Memory B cell (primary cell): ENCODE data around the gene HEMK1.

Experiments
- ATAC-seq: fragments of 150-1000 bp; cut with Tn5 transposase; 2 replicates; pipeline ENCODE4 v1.10.0; 2021; ENCODE audit warnings: low read depth, mild to moderate bottlenecking, moderate library complexity
- DNase-seq, 2 donors: peaks; one replicate each; pipeline ENCODE4 v3.0.0; 2022; ENCODE audit warnings: low spot score in 2 of 2
- H3K27ac Mint-ChIP-seq: one replicate; pipeline ENCODE4 v1.8.0; 2022; ENCODE audit warnings: mild to moderate bottlenecking, moderate library complexity, mixed read lengths
- H3K27me3 Mint-ChIP-seq: one replicate; pipeline ENCODE4 v1.8.0; 2022; ENCODE audit warnings: mixed read lengths
- H3K36me3 Mint-ChIP-seq: one replicate; pipeline ENCODE4 v1.8.0; 2022; ENCODE audit warnings: mild to moderate bottlenecking, mixed read lengths
- H3K4me1 Mint-ChIP-seq: one replicate; pipeline ENCODE4 v1.8.0; 2022; ENCODE audit warnings: mixed read lengths
- H3K4me3 Mint-ChIP-seq: one replicate; pipeline ENCODE4 v1.8.0; 2022; ENCODE audit warnings: mild to moderate bottlenecking, moderate library complexity, mixed read lengths
- H3K9me3 Mint-ChIP-seq: one replicate; pipeline ENCODE4 v1.8.0; 2022; ENCODE audit warnings: mixed read lengths

Gene HEMK1

DNA sequence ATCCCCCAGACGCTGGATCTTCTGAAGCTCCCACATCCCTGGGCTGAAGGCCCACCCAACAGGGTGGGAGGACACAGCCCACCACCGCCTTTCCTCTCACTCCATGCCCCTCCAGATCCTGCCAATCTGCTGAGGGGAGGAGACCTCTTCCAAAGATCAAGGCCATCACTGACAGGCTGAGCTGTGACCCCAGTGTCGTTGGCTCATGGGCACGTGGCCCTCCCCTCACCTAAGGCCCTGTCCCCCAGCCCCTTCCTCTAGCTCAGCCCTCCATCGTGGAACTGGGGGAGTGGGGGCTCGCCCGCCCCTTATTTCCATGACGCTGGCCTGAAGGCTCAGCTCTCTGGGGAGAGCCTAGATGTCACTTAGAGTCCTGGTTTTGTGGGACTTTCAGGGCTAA is 12.2 kb upstream of the HEMK1 start:
- Mint-ChIP-seq H3K27me3 (peaks cover 7% of the 10 kb centered on the region), H3K36me3 (peaks cover 2% of the 10 kb centered on the region), H3K4me3 (no peak overlapping the region), H3K9me3 (no peaks in the 10 kb centered on the region), H3K27ac (no peak overlapping the region), H3K4me1 (no peaks in the 10 kb centered on the region)
- DNase-seq, result no peak
- no peak for ATAC-seq

DNA sequence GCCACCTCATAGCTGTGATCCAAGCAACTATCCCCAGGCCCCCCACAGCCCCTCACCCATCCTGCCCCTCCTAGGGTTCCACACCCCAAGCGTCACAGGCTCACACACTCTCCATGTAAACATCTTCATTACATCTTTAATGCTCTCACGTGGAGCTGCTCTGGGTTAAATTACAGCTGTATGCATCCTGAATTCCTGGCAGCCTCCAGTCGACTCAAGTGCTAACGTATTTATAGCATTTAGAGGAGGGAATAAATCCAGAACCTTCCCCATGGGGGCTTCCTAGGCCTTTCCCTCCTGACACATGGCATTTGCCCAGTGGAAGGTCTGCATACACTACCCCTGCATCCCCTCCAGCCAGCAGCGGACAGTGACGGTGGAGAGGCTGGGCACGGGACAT is 11.4 kb upstream of the HEMK1 start:
- Mint-ChIP-seq H3K9me3 (no peaks in the 10 kb centered on the region), H3K4me1 (no peaks in the 10 kb centered on the region)
- no peak for ATAC-seq

DNA sequence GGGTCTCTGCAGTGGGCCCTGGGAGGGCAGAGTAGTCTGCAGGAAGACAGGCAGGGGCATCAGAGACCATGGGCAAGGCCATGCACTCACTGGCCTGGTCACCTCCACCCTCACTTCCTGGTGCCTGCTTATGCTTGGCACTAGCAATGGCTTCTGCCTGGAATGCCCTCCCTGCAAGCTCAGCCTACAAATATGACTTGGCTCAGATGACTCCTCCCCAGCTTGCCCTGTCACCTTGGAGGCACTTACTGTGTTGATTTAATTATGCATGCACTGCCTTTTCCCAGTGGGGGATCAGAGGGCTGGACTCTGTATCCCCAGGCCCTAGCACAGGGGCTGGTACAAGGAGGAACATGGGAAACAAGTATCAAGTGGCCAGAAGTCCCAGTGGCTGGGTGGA is 9.6 kb upstream of the HEMK1 start:
- DNase-seq (no peak), ATAC-seq (no peak)
- Mint-ChIP-seq H3K4me3 (no peak overlapping the region), H3K27ac (no peak overlapping the region), H3K27me3 (peaks cover 5% of the 10 kb centered on the region), H3K4me1 (no peaks in the 10 kb centered on the region), H3K9me3 (no peaks in the 10 kb centered on the region), H3K36me3 (peaks cover 2% of the 10 kb centered on the region)

More for the DNA sequence above, 11.4 kb upstream of the HEMK1 start:
- Mint-ChIP-seq H3K27me3 (peaks cover 7% of the 10 kb centered on the region), H3K27ac (no peak overlapping the region), H3K36me3 (peaks cover 2% of the 10 kb centered on the region), H3K4me3 (no peak overlapping the region)
- no peak for DNase-seq

DNA sequence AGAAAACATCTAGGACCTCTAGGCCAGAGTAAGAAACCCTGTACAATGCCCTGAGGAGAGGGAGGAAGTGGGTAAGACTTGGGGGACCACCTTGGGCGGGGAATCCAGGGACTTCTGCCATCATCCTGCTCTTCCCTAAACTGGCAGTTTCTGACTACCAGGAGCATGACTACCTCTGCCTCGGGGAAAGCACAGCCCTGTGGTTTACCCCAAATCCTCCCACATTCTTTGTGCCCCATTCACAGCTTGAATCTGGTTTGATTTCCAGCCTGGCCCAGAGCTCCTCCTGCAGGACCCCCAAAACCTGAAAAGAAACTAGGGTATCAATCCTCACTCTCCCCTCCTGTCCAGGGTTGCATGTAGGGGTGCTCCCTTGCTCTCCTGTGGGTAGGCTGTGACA is 6.5 kb upstream of the HEMK1 start:
- ATAC-seq (no peak), DNase-seq (no peak)
- Mint-ChIP-seq H3K27ac (no peak overlapping the region), H3K36me3 (peaks cover 2% of the 10 kb centered on the region), H3K4me1 (peaks cover 11% of the 10 kb centered on the region), H3K9me3 (no peaks in the 10 kb centered on the region), H3K4me3 (no peak overlapping the region), H3K27me3 (no peaks in the 10 kb centered on the region)

DNA sequence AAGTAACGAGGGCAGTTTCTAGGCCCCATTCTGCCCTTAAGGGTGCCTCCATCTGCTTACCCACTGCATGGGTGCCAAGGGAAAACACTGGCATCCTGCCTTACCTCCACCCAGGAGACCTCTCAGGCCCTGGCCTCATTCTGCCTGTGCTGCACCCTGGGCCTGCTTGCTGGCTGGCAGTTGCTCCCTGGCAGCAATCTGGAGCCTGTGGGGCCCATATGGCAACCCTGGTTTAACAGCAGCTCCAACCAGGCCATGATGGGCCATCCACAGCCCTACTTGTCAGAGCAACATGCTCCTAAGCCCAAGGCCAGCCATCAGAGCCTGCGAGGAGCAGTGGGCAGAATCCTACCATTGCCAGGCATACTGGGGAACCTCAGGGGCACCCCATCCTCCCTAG is 5.5 kb upstream of the HEMK1 start:
- Mint-ChIP-seq H3K9me3 (no peaks in the 10 kb centered on the region), H3K27me3 (no peaks in the 10 kb centered on the region), H3K4me3 (no peak overlapping the region), H3K27ac (no peak overlapping the region), H3K36me3 (no peaks in the 10 kb centered on the region), H3K4me1 (peaks cover 11% of the 10 kb centered on the region)
- ATAC-seq (no peak), DNase-seq (no peak)

DNA sequence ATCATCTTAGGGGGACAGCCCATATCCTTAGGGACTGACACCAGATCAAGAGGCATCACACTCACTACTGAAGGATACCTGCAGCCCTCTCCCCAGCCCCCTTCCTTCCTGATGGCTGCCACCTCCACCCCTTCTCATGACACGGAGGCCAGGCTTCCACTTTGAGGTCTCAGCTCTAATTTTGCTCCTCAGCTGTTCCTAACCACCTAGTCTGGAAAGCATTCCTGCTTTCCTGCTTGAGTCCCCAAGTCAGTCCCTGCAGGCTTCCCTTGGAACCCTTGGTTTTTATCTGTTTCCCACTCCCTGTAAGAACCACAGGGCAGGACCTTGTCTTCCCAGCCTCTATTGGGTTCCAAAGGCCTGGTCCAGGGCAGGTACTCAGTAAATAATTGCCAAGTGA is 5.0 kb upstream of the HEMK1 start:
- DNase-seq, result no peak
- ATAC-seq, result no peak
- Mint-ChIP-seq H3K36me3 (no peaks in the 10 kb centered on the region), H3K9me3 (no peaks in the 10 kb centered on the region), H3K27ac (no peak overlapping the region), H3K4me3 (no peak overlapping the region), H3K4me1 (peaks cover 11% of the 10 kb centered on the region), H3K27me3 (no peaks in the 10 kb centered on the region)

DNA sequence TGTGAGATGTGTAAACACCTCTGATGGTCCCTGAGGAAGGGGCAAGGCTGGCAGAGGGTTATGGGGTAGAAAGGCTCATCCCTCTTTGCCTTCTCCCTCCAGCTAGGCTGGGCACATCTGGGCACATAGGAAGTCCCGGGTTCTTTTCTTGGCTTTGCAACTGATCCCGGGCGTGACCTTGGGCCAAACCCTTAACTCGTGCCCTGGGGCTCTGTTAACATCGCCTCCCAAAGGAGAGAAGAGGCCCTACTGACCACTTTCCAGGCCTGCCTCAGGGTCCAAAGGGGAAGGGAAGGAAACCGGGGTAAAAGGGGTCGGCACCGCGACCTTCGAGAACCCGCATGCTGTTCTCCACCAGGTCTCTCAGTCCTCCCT is 2.3 kb upstream of the HEMK1 start:
- H3K27me3 Mint-ChIP-seq, result no peaks in the 10 kb centered on the region
- peak overlapping the region; percentile 50 for H3K27ac Mint-ChIP-seq
- no peaks in the 10 kb centered on the region for H3K9me3 Mint-ChIP-seq

DNA sequence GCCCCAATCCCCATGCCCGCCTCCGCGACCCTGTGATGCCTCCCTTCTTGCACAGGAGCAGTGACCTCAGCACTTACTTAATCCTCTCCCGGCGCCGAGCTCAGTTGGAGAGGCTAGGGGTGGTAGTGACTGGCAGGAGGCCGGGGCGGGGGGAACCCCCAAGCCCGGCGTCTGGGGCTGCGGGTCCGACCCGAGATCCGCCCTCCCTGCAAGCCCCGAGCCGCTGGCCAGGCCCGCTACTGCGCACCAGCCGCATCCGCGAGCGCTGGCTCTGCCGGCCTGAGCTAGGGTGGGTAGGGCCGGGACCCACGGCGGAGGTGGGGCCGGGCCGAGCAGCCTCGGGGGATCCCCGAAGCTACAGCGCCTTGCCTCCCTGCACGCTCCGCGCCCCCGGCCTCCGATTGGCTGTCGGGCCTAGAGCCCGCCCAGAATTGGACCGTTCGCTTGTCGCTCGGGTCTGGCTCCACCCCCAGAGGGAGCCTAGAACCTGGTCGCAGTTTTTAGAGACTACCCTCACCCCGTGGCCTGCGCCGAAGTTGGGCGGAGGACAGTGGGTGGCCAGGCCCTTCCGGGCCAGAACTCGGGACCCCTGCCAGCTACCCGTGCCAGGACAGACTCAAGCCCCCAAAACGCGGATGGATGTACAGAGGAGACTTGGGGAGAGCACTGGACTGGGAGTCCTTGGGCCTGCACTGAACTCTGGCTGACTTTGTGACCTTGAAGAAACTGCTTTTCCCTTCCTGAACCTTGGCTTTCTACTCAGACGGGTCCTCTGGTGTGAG is 1.7 kb upstream of the HEMK1 start, which contains the start of gene C3orf18:
Gene C3orf18, minus strand, starts transcription at position 362 of the 782 bp plus-strand sequence. CDS start 2,048 bp downstream, outside the sequence.
- peak; percentile 85 to 91 for DNase-seq
- H3K27ac Mint-ChIP-seq, result peak within 1 kb of the TSS; percentile 93
- peak within 1 kb of the TSS; percentile 93 for H3K4me3 Mint-ChIP-seq
- H3K36me3 Mint-ChIP-seq, result no peaks in the 10 kb centered on the region
- H3K9me3 Mint-ChIP-seq, result no peaks in the 10 kb centered on the region
- ATAC-seq, result peak; percentile 79
- H3K27me3 Mint-ChIP-seq, result no peaks in the 10 kb centered on the region
- peaks cover 24% of the 10 kb centered on the region for H3K4me1 Mint-ChIP-seq

More for the DNA sequence above, 2.3 kb upstream of the HEMK1 start:
- peaks cover 21% of the 10 kb centered on the region for H3K4me1 Mint-ChIP-seq
- H3K4me3 Mint-ChIP-seq, result peak overlapping the region; percentile 93
- no peak for ATAC-seq
- H3K36me3 Mint-ChIP-seq, result no peaks in the 10 kb centered on the region
- no peak for DNase-seq

DNA sequence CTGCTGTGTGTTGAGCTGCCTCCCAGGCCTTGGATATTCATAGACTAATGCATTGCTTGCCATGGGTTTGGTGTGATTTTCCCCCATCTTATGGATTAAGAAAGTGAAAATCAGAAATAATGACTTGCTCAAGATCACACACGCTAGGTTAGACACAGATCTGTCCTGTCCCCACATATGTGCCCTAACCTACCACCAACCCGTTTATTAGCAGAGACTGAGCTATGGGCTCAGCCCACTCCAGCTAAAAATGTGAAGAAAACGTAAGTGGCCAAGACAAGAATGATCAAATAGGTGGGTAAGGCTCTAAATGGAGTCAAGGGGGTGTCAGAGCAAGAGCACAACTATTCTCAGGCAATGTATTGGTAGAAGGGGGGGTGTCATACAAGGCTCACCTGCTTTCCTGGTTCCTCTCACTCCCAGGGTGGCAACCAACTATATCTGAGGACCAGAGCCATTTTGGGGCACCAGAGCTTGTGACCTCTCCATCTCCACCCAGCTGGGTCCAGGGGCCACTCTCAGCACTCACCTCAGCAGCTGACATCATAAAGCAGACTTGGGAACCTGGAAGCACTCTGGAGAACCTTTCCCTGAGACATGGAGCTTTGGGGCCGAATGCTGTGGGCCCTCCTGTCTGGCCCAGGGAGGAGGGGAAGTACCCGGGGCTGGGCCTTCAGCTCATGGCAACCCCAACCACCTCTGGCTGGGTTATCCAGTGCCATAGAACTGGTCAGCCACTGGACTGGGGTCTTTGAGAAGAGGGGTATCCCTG is 1.4 kb downstream of the HEMK1 start:
- Mint-ChIP-seq H3K27me3 (no peaks in the 10 kb centered on the region), H3K4me3 (peak overlapping the region; percentile 93), H3K27ac (peak overlapping the region; percentile 83), H3K4me1 (peaks cover 26% of the 10 kb centered on the region), H3K9me3 (no peaks in the 10 kb centered on the region), H3K36me3 (peaks cover 3% of the 10 kb centered on the region)
- DNase-seq, result no peak
- ATAC-seq, result no peak

DNA sequence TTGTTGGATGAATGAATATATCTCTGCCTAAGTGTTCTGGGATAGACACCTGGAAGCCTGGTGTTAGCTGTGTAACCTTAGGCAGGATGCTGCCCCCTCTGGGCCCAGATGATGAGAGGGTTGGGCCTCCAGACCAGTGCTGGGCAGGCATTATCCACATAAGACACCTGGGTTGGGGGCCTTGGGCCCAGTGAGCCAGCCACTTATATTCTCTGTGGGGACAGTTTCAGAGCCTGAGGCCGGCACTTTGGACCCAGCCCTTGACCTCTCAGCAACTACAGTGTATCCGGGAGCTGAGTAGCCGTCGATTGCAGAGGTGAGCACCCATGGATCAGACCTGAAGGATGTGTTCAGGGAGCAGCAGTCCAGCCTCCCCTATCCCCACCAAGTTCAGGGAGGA is 2.2 kb downstream of the HEMK1 start:
- peaks cover 22% of the 10 kb centered on the region for H3K4me1 Mint-ChIP-seq
- no peak for ATAC-seq
- no peak overlapping the region for H3K27ac Mint-ChIP-seq
- H3K9me3 Mint-ChIP-seq, result no peaks in the 10 kb centered on the region
- no peak overlapping the region for H3K4me3 Mint-ChIP-seq
- H3K36me3 Mint-ChIP-seq, result peaks cover 3% of the 10 kb centered on the region
- no peak for DNase-seq
- H3K27me3 Mint-ChIP-seq, result no peaks in the 10 kb centered on the region

DNA sequence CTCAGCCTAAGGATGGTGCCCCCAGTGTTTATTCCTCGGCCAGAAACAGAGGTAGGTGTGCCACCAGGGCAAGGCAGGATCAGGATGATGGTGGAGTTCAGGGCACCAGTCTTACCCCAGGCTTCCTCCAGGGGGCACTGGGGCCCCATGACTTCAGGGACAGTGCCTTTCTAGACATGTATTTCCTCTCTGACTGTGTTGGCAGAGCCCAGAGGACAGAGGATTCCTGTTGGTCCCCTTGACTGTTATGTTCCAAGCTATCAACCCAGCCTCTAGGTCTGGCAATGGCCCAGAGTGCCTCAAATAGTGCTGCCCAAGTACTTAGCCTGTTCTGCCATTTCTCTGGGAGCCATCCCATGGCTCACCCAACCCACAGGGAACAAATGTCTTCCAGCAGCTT is 2.8 kb downstream of the HEMK1 start:
- no peaks in the 10 kb centered on the region for H3K9me3 Mint-ChIP-seq
- peaks cover 3% of the 10 kb centered on the region for H3K36me3 Mint-ChIP-seq
- ATAC-seq (peak; percentile 11), DNase-seq (peak; percentile 69 to 77)
- peaks cover 18% of the 10 kb centered on the region for H3K4me1 Mint-ChIP-seq
- H3K4me3 Mint-ChIP-seq, result no peak overlapping the region
- H3K27ac Mint-ChIP-seq, result no peak overlapping the region
- H3K27me3 Mint-ChIP-seq, result no peaks in the 10 kb centered on the region

DNA sequence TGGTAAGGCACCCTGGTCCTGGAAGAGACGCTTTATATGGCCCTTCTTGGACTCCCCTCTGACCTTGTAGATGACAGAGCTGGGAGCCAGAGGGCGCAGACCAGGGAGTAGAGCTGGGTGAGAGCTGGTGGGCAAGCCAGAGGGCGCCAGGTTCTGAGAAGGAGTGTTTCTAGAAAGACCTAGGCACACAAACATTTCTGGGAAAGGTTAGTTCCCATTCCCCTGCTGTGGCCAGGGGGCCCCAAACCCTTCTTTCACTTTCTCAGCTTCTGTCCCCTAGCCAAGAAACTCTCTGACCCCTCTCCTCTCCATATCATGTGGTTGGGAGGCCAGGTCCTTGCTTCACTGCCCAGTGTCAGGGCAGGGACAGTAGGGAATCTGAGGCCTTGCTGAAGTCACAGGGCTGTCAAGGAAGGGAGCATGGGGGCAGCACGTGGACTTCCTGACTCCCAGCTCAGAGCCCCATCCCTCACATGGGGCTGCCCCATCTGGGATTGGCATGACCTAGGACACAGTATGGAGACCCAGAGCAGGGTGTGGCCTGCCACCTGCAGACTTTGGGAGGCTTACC is 3.6 kb downstream of the HEMK1 start:
- Mint-ChIP-seq H3K9me3 (no peaks in the 10 kb centered on the region), H3K4me1 (peaks cover 16% of the 10 kb centered on the region), H3K4me3 (no peak overlapping the region), H3K36me3 (peaks cover 5% of the 10 kb centered on the region), H3K27ac (no peak overlapping the region), H3K27me3 (no peaks in the 10 kb centered on the region)
- DNase-seq (no peak), ATAC-seq (no peak)

DNA sequence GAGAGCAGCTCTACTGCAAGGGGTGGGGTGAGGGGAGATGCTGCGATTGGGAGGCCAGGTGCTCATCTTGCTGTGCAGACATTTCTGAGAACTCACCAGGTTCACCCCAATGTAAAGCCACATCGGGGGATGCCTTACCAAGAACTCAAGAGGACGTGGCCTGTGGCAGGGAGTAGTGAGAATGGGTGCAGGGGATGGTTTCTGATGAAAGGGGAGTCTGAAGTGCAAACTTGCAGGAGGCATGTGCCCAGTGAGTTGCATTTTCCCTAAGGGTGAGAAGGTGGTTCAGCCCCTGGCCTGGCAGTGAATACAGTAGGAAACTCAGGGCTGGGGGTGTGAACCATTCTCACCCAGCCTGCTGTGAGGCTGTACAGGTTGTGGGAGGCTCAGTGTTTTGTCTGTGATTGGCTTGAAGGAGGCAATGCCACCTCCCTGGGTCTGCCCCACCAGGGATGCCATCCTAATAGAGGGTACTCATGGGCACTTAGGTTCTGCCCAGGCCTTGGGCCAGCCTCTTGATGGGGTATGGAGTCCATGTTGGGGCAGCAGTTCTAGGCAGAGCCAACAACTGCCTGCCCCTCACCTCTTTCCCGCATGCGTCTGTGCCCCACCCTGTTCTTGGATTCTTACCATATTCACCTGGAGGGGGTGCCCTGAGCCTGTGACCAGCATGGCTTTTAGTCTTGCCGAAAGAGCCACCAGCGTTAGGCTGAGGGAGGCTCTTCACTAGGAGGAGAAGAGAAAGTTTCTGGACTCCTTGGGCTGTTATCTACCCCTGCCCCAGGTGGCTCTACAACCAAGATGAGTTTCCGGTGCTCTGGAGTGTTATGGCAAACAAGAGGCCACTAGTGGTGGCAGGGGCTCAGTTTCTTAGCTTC is 4.5 kb downstream of the HEMK1 start:
- Mint-ChIP-seq H3K9me3 (no peaks in the 10 kb centered on the region), H3K27me3 (no peaks in the 10 kb centered on the region), H3K36me3 (peaks cover 6% of the 10 kb centered on the region), H3K27ac (no peak overlapping the region), H3K4me1 (peaks cover 16% of the 10 kb centered on the region), H3K4me3 (no peak overlapping the region)
- ATAC-seq (no peak), DNase-seq (no peak)
